GM19324 (cell line): ENCODE measurements around the gene PDE4D.
"Not testable (repeated sequence)": the region's sequence is repeated elsewhere in the genome, so short reads cannot be mapped to it uniquely, and the experiment has no call there.

Source experiments
- ATAC-seq: cut with Tn5 transposase; IDR thresholded peaks from one replicate; pipeline ENCODE4 v1.9.1; 2021; ENCODE audit warnings: mild to moderate bottlenecking, moderate library complexity; ENCODE audit not compliant: unreplicated experiment, low FRiP score

PDE4D gene

DNA sequence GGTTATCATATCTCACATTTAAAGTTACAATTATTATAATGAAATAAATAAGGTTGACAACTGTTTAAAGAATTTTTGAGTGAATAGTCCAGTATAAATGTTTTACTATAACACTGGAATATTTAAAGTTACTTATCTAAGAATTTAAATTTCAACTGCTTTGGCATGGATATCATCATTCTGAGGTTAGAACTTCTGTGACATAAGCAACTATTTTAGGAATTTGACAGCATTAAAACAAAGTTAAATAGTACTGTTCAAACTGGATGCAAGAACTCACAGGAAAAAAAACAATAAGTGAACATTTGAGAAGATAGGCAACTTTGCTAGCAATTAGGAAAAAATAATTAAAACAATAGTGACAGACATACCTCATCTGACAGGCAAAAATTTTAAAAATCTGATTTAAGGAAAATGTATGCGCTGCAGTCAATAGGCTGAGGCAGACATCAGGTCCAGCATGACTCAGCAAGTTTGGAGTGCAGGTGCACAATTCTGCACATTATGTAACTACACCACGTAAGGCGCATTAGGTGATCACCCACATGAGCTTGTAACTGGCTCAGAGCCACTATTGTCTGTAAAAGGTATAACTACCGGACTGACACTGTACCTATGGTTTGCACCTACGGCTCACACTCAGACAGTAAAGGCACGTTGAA, 180.6 kb downstream of the PDE4D start:
- ATAC-seq = no peak

DNA sequence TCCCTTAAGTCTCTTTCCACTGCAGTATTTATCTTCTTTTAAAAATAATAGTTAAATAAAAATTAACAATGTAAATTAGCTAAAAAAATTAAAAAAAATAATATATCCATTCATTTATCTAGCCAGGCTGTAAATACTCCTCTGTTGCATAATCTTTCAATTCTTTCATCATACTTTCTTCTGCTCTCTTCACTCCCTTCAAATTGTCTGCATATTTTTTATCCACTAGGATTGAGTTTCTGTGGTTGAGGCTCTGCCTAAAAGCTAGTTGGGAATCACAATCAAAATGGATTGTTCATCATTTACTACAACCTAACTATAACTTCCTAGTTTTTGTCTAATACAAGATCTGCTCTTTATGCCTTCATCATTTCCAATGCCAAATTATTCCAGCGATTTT, 182.2 kb downstream of the PDE4D start:
- no peak for ATAC-seq

- no peak for ATAC-seq
Measured at GRCh38 chr5:59709846-59710245, 183.7 kb downstream of the PDE4D start.

DNA sequence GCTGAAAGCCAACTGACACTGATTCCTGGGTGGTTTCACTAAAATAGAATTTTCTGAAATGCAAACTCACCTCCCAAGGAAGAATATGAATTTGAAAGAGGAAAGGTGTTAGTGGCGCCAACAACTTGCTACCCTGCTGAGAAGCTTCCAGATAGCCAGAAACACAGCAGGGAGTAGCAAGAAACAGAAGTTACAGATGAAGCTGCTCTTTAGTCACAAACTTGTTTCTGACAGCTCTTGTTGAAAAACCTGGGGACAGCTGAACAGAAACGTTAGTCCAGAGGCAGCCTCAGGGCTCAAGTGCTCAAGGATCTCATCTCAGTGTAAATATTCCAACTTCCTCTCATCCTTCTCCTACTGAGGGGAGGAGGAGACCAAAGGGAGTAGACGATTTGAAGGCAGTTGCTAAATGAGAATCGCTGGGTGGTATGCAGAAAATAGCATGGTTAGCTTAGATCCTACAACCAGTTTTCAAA, 184.1 kb downstream of the PDE4D start:
- ATAC-seq = no peak

- ATAC-seq = no peak
Measured at GRCh38 chr5:59704936-59705335, 188.6 kb downstream of the PDE4D start.

GRCh38 chr5:59703789-59704188, 189.7 kb downstream of the PDE4D start:
- ATAC-seq = no peak

DNA sequence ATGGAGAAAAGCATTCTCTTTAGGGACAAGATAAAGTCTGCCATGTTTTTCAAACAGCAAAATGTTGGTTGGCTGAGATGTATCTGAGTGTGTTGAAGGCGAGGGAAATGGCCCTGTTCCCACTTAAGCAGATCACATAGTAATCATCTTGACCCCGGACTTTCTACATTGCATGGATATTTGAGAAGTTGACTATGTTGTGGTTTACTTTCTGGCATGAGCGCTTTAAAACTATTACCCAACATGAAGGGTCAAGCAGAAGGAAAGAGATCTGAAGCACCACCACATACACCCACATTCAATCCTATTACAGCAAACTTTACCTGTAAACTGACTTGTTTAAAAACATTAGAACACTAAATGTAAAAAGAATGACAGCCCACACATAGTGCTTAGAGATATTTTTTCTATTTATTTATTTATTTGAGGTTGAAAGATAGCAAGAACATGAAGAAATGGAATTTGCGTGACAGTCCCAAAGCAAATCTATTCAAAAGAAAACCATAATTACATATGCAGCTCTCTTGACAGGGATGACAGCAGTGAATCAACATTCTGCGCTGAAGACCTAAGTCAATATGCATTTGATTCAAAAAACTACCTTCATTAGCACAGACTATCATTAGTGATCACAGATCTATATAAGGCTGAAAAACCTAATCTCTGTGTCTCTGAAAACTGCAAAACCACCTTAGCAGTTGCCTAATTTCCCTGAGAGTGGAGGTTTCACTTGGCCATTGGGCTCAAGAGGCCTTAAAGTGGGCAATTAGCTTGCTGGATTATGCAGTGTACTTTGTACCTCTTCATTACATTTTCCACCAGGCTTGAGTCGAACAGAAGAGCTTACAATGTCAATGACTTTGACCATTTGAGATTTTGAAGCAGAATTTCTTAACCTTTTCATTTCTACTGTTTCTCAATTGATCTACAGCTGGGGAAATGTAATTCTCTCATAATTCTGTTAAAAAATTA, 195.0 kb downstream of the PDE4D start:
- ATAC-seq = no peak

- no peak for ATAC-seq
Measured at GRCh38 chr5:59694411-59694810, 199.1 kb downstream of the PDE4D start.

GRCh38 chr5:59693492-59694309, 199.8 kb downstream of the PDE4D start:
- ATAC-seq = no peak

DNA sequence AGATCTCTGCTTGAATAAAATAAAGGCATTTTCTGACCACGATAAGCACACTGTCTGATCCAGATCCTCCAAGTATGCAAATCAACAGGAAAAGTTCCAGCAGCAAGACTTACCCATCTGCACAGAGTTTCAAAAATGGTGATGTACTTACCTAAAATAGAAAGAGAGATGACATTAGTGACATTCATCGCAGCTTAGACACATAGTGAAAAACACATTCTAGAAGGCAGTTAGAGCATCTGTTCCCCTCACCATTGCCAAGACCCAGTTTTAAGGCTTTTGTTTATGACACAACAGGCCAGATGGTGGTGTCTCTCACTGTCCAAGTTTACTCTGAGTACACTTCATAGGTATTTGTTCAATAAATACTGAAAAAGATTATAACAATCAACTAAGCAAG, 207.7 kb downstream of the PDE4D start:
- peak; percentile 76 for ATAC-seq

- no peak for ATAC-seq
Measured at GRCh38 chr5:59685191-59685530, 208.4 kb downstream of the PDE4D start.

DNA sequence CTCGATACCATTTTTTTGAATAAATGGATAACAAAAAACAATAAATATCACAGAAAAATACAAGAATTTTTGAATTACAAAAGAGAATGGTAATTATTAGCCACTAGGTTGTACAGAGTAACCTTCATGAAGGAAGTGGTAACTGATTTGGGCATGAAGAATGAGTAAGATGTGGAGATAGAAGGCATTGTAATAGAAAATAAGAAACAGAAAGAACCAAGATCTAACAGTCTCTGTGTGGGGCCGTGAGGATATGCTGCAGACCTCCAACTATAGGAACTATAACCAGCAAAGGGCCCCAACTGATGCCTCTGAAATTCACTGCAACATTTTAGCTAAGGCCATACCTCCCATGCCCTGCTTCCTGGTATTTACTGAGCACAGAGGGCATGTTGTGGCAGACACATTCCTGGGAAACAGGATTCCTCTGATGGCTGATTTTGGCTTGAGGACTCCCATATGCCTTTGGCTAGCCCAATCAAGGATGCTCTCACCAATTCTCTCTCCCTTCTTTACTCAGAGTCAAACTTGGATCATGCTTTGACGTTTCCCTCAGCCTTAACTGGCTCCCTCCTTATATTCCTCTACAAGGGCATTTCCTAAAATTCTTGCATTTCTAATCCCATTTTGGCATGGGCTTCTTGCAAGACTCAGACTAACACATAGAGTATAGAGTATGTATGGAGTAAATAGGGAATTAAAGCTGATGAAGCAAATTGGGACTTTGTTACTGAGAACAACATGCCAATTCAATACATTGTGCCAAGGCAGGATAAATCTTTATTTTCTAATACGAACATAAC, 208.9 kb downstream of the PDE4D start:
- no peak for ATAC-seq

GRCh38 chr5:59683311-59683710, 210.2 kb downstream of the PDE4D start:
- ATAC-seq = no peak

DNA sequence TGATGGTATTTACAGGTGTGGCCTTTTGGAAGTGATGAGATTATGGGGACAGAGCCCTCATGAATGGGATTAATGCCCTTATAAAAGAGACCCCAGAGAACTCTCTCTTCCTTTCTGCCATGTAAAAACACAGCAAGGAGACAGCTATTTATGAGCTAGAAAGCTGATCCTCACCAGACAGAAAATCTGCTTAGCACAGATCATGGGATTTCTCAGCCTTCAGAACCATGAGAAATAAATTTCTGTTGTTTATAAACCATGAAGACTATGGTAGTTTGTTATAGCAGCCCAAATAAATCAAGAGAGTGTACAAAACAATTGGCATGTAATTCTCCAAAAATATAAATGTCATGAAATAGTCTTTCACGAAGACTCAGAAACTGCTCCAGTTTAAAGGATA, 211.0 kb downstream of the PDE4D start:
- no peak for ATAC-seq

DNA sequence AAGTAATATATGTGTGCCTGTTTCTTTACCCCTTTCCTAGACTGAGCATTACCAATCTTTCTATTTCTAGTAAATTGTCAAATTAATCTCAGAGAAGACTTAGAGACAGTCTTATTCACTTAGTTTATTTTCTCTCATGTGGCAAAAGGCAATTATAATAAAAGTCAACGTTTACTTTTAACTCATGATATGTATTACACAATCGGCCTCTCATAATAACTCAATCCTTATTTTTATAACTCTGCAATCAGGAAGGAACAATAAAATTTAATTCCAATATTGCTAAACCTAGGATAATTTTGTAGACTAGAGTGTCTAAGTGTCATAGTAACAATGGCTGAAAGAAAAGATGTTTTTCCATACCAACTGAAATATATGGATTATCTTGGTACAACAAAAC, 214.6 kb downstream of the PDE4D start:
- ATAC-seq = no peak

- ATAC-seq = no peak
Measured at GRCh38 chr5:59674763-59675162, 218.8 kb downstream of the PDE4D start.

- no peak for ATAC-seq
Measured at GRCh38 chr5:59673438-59674058, 220.0 kb downstream of the PDE4D start.

- no peak for ATAC-seq
Measured at GRCh38 chr5:59666440-59667068, 227.0 kb downstream of the PDE4D start.

GRCh38 chr5:59665832-59666203, 227.7 kb downstream of the PDE4D start:
- not testable (repeated sequence) for ATAC-seq
